ENCODE data around the gene CCL26. TPM values are rescaled to one million over a fixed set of nuclear protein-coding genes. Genes with fewer than 3 reads are reported as not detected.

CCL26 gene
- total RNA-seq, result 0.83 TPM
- long read RNA-seq, result 0 reads

DNA sequence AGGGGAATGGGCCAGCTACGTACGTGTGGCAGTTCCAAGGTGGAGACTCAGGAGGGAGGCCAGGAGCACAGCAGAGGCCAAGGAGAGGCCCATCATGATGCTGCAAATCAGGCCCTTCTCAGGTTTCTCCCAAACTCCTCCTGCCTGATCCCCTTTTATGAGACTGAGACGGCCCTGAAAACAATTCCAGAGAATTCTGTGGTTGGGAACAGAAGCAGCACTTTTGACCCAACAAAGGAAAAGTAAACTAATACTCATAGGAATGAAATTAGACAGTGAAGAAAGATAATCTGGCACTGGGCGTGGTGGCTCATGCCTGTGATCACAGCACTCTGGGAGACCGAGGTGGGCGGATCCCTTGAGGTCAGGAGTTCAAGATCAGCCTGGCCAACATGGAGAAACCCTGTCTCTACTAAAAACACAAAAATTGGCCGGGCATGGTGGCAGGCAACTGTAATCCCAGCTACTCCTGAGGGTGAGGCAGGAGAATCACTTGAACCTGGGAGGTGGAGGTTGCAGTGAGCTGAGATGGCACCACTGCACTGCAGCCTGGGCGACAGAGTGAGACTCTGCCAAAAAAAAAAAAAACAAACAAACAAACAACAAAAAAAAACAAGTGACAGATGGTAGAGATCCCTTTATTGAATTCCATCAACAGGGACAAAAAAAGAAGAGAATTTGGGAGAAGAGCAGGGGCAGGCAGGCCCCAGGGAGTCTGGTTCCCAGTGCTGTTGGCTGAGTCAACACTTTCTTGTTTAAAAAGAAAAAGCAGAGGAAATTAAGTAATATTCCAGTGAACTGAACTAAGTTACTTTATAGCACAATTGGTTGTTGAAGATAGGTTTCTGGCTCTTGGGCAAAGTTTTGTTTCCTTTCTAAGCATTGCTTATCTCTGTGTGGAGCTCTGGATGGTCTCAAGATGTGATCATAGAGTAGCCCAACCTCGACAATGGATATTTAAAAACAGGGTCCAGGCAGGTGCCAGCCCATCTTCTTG, at the start of gene CCL26:
Gene CCL26 (minus strand): TSS at position 131 of the 997 bp plus-strand sequence. CDS start 35 bp downstream, at position 96.
- intact Hi-C loops (cut with DNase I), result loop anchor here (2.0 kb wide), 1 partner anchor 72 kb away; no protein-coding TSS in a partner anchor
- no peak for DNase-seq (ENCODE audit: low spot score)

DNA sequence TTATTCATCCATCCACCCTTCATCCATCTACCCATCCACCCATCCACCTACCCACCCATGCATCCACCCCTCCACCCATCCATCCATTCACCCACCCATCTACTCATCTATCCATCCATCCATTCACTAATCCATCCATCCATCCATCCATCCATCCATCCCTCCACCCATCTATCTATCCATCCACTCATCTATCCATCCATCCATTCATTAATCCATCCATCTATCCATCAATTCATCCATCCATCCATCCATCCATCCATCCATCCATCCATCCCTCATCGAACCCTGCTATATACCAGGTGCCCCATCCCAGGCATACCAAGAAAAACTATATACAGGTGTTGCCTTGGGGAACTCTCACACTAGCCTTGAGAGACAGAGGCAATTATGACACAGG, 48.7 kb upstream of the CCL26 start:
- intact Hi-C loops (cut with DNase I), result no loop called here

DNA sequence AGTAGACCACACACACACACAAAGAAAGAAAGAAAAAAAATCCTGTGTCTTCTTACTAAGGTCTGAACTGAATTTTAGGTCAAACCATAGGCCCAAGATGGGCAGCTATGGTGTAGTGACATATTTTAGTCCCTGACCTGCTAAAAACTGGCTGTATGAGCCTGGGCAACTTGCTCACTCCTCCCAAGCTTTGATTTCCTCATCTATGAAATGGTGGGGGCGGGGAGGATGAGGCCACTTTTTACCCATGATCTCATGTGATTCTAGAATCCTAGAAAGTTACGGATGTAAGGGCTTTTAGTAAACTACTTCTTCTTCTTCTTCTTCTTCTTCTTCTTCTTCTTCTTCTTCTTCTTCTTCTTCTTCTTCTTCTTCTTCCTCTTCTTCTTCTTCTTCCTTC, 47.7 kb upstream of the CCL26 start:
- intact Hi-C loops (cut with DNase I), result no loop called here
- no peak for DNase-seq (ENCODE audit: low spot score)

More for the DNA sequence above, 48.7 kb upstream of the CCL26 start:
- no peak for DNase-seq (ENCODE audit: low spot score)

DNA sequence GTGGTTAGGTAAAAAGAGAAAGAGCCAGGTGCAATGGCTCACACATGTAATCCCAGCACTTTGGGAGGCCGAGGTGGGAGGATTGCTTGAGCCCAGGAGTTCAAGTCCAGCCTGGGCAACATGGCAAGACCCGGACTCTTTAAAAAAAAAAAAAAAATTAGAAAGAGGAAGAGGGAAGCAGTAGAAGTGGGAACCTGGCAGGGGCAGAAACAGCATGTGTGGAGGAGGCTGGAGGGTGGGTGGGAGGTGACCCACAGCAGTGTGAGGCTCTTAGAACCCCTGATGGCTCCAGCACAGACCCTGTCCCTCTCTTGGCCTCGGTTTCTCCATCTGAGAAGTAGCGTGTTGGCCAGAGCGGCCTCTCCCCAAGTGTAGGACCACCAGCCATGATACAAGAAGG, 46.5 kb upstream of the CCL26 start:
- DNase-seq (ENCODE audit: low spot score), result no peak
- intact Hi-C loops (cut with DNase I), result no loop called here

DNA sequence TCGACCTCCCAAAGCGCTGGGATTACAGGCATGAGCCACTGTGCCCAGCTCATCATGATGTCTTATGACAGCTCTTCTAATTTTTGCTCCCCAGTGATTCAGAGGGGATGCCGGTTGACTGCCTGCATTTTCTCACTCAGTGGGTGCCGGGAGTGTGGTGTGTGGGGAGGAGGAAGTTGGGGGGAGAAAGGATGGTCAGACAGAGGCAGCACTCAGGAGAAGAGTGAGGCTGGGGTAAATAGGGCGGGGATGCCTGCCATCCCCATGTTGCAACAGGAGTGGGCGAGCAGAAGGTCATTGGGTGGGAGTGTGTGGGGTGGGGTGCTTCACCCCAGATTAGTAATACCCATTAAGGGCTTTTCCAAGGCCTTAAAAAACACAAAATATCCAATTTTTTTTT, 45.1 kb upstream of the CCL26 start:
- no peak for DNase-seq (ENCODE audit: low spot score)
- intact Hi-C loops (cut with DNase I), result no loop called here

DNA sequence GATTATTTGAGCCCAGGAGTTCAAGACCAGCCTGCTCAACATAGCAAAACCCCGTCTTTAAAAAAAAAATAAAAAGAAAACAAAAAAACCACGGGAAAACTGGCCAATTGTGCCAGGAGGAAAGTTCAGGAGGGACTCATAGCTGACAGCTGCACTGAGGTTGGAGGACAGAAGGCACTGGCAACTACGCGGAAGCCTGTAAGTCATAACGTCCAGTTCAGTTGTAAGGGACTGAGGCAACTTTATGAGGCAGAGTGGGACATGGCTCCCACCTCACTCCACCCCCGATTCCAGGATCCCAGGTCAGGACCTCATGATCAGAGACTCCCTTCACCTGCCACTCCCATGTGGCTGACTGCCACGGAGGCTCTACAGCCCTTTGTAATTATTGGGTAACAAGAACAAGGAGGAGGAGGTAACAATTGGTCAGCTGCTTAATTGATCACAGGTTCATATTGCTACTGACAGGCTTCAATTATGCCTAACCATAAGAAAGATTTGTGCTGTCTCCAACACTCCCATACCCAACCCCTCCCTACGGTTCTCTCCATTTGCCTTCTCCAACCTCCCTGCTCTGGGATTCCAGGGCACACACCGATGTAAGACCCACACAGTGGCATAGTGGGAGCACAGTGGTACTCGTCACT, 43.5 kb upstream of the CCL26 start:
- DNase-seq (ENCODE audit: low spot score), result no peak
- intact Hi-C loops (cut with DNase I), result no loop called here

DNA sequence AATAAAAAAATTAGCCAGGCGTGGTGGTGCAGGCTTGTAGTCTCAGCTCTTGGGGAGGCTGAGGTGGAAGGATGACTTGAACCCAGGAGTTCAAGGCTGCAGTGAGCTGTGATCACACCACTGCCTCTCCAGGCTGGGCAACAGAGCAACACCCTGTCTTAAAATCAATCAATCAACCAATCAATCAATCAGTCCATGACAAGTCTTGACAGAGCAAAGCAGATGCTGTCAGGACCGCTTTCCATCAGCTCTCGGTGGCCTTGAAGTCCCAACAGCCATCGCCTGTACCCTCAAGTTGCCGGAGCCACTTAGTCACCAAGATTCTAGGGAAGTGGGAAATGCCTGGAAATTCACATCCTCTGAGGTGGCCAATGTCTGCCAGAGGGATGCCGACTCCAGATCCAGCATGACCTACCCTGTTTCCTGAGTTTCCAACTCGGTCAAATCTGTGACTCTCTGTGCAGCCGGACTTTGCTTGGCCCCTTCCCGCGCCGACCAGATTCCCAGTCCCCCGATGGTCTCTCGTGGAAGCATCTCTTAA, 42.5 kb upstream of the CCL26 start:
- DNase-seq (ENCODE audit: low spot score), result no peak
- intact Hi-C loops (cut with DNase I), result no loop called here

DNA sequence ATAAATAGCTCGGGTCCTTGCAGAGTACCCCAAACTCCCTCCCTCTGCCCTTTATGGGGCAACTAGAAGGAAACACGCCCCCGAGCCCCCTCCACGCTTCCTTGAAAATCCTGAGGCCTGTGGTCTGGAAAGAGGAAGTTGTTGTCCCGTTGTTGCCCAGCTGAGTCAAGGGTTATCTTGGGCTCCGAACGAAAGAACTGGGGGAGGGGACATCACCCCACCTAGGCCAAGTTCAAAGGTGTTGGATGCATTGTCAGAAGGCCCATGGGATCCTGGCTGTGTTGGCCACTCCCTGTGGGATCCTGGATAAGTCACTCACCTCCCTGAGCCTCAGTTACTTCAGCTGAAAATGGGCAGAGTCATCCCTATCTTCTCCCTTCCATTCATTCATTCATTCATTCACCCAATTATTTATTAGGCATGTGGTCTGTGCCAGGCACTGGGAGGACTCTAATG, 41.8 kb upstream of the CCL26 start, which contains the start of gene CCL24:
Gene CCL24 (minus strand): TSS at position 26 of the 456 bp plus-strand sequence. CDS start 91 bp downstream, outside the sequence.
- DNase-seq (ENCODE audit: low spot score), result no peak
- intact Hi-C loops (cut with DNase I), result no loop called here

DNA sequence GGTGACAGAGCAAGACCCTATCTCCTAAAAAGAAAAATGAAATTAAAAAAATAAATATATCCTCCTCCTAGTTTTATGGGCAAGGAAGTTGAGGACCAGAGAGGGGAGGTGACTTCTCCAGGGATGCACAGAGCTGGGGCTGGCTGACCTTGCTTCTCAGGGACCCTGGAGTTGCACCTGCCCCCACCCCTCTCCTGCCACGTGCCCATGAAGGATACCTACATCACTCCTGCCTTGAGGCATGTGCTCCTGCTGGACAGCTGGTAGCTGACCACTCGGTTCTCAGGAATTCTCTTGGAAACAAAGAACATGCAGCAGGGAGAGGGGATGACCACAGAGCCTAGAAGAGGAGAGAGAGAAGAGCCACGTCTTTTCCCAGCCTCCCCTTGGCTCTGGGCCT, 41.1 kb upstream of the CCL26 start:
- intact Hi-C loops (cut with DNase I), result no loop called here
- no peak for DNase-seq (ENCODE audit: low spot score)

GRCh38 chr7:75811894-75812678, 40.1 kb upstream of the CCL26 start:
- intact Hi-C loops (cut with DNase I), result no loop called here

GRCh38 chr7:75809396-75809795, 37.4 kb upstream of the CCL26 start:
- DNase-seq (ENCODE audit: low spot score), result no peak
- intact Hi-C loops (cut with DNase I), result no loop called here

More at GRCh38 chr7:75811894-75812678, 40.1 kb upstream of the CCL26 start:
- DNase-seq (ENCODE audit: low spot score), result no peak

DNA sequence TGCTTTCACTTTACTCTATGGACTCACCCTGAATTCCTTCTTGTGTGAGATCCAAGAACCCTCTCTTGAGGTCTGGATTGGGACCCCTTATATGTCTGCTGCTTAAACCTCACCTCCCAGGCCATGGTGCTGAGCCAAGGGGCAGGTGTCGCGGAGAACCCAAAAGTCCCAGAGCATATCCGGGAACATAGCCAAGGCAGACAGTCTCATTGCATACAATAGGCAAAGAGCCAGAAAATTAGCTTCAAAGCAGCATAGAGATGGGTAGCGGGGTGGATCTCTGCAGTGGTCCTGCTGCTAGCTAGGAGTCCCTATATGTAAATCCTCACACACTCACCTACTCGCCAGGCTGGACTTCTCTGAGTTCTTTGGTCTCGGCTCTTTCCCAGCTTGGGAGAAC, 36.1 kb upstream of the CCL26 start:
- intact Hi-C loops (cut with DNase I), result no loop called here
- DNase-seq (ENCODE audit: low spot score), result no peak

DNA sequence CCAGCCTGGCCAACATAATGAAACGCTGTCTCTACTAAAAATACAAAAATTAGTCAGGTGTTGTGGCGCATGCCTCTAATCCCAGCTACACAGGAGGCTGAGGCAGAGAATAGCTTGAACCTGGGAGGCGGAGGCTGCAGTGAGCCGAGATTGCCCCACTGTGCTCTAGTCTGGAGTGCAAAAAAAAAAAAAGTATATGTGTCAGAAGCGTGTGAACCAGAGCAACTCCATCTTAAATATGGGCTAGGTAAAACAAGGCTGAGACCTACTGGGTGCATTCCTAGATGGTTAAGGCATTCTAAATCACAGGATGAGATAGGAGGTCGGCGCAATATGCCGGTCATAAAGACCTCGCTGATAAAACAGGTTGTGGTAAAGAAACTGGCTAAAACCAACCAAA, 35.4 kb upstream of the CCL26 start:
- intact Hi-C loops (cut with DNase I), result no loop called here
- DNase-seq (ENCODE audit: low spot score), result no peak

- intact Hi-C loops (cut with DNase I), result no loop called here
- no peak for DNase-seq (ENCODE audit: low spot score)
These were observed 34.7 kb upstream of the CCL26 start for GRCh38 chr7:75806560-75807307.

DNA sequence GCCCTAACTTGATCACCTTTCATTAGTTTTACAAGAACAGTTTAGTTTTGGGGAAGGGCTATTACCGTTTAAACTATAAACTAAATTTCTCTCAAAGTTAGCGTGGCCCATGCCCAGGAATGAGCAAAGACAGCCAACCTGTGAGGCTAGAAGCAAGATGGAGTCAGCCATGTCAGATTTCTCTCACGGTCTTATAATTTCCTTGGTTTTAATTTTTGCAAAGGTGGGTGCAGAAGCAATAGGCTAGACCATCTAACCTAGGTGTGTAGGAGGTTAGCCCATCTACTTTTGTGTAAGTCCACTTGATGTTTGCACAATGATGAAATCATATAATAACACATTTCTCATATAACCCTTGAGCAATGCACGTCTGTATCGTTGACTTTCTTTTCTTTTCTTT, 32.7 kb upstream of the CCL26 start:
- no peak for DNase-seq (ENCODE audit: low spot score)

GRCh38 chr7:75804004-75804403, 32.0 kb upstream of the CCL26 start:
- DNase-seq (ENCODE audit: low spot score), result no peak
- intact Hi-C loops (cut with DNase I), result no loop called here

More for the DNA sequence above, 32.7 kb upstream of the CCL26 start:
- intact Hi-C loops (cut with DNase I), result no loop called here

- intact Hi-C loops (cut with DNase I), result no loop called here
- no peak for DNase-seq (ENCODE audit: low spot score)
These were observed 30.5 kb upstream of the CCL26 start for GRCh38 chr7:75802552-75802821.

GRCh38 chr7:75798770-75799169, 26.8 kb upstream of the CCL26 start:
- no peak for DNase-seq (ENCODE audit: low spot score)
- intact Hi-C loops (cut with DNase I), result no loop called here

DNA sequence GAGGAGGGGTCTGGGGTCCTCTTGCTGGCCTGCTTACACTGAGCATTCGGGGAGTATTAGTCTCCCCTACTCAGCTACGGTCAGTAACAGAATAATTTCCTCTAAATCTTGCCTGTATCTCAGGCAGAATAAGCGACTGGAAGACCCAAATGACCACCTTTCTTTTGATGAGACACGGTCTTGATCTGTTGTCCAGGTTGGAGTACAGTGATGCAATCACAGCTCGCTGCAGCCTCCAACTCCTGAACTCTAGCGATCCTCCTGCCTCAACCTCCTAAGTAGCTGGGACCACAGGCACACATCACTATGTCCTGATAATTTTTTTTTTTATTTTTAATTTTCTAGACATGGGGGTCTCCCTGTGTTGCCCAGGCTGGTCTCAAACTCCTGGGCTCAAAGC, 24.4 kb upstream of the CCL26 start:
- DNase-seq (ENCODE audit: low spot score), result no peak
- intact Hi-C loops (cut with DNase I), result no loop called here
